Measurements from ENCODE around the gene TTC34. TPM values are rescaled to one million over a fixed set of nuclear protein-coding genes. Genes with fewer than 3 reads are reported as not detected.

TTC34 gene
- total and polyA plus RNA-seq, 2 of the 13 experiments (the other 11 are each of a cell fraction or from before 2014, with no cell fraction given), result 0.07 to 0.11 TPM

GRCh38 chr1:2586154-2587070, 215.1 kb downstream of the TTC34 start, which contains the start of gene PRXL2B (continued):
- TF ChIP-seq DMTF1 (CRISPR knock-in tag; IDR thresholded peaks at IDR 0.05), result peak; percentile 85; the same call in 1 of the 2 replicates
- peak; percentile 61 for TF ChIP-seq ZFY (CRISPR knock-in tag; IDR thresholded peaks at IDR 0.05)
- 0 out of 2 replicates have a peak, but pooled peaks have one; percentile 19 for TF ChIP-seq KDM2A (CRISPR knock-in tag; IDR thresholded peaks at IDR 0.05; ENCODE audit: borderline replicate concordance, low read depth)
- peak; percentile 89 for TF ChIP-seq ZNF724P (CRISPR knock-in tag; IDR thresholded peaks at IDR 0.05; ENCODE audit: borderline replicate concordance)
- peak; percentile 11 for TF ChIP-seq HNRNPK (IDR thresholded peaks at IDR 0.05; ENCODE audit: low read depth, low read length, poor library complexity, severe bottlenecking)
- peak; percentile 50 for TF ChIP-seq XRCC5 (optimal IDR thresholded peaks at IDR 0.05; ENCODE audit: low read length)
- TF ChIP-seq IKZF4 (CRISPR knock-in tag; IDR thresholded peaks at IDR 0.05; ENCODE audit: borderline replicate concordance, low read depth, not compliant biosample characterization), result peak; percentile 39
- TF ChIP-seq ZNF431 (CRISPR knock-in tag; IDR thresholded peaks at IDR 0.05; ENCODE audit: borderline replicate concordance, low read depth), result 0 out of 2 replicates have a peak, but pooled peaks have one; percentile 46
- TF ChIP-seq YEATS4 (CRISPR knock-in tag; IDR thresholded peaks at IDR 0.05; ENCODE audit: borderline replicate concordance), result peak; percentile 55; the same call in 1 of the 2 replicates
- TF ChIP-seq ZNF709 (CRISPR knock-in tag; IDR thresholded peaks at IDR 0.05), result no peak
- TF ChIP-seq ZFX (CRISPR knock-in tag; IDR thresholded peaks at IDR 0.05; ENCODE audit: low read depth), result peak; percentile 63
- peak; percentile 16; the same call in 1 of the 2 replicates for TF ChIP-seq RARA (CRISPR knock-in tag; IDR thresholded peaks at IDR 0.05)
- TF ChIP-seq, protein P1, sequence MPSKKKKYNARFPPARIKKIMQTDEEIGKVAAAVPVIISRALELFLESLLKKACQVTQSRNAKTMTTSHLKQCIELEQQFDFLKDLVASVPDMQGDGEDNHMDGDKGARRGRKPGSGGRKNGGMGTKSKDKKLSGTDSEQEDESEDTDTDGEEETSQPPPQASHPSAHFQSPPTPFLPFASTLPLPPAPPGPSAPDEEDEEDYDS (CRISPR knock-in tag; IDR thresholded peaks at IDR 0.05), result peak; percentile 68; the same call in 1 of the 2 replicates
- TF ChIP-seq PRDM15 (CRISPR knock-in tag; IDR thresholded peaks at IDR 0.05), result peak; percentile 97
- TF ChIP-seq GATAD1 (CRISPR knock-in tag; IDR thresholded peaks at IDR 0.05), result peak; percentile 1
- peak; percentile 96 for TF ChIP-seq SP4 (CRISPR knock-in tag; IDR thresholded peaks at IDR 0.05)
- TF ChIP-seq ZNF451 (CRISPR knock-in tag; IDR thresholded peaks at IDR 0.05), result peak; percentile 71
- 0 out of 2 replicates have a peak, but pooled peaks have one; percentile 42 for TF ChIP-seq TERF1 (CRISPR knock-in tag; IDR thresholded peaks at IDR 0.05)

Data from HepG2 (cell line).